HAP-1 (cell line): ENCODE measurements around the gene ODAPH.

Source experiments
- DNase-seq, 2 experiments: peaks; one replicate each; pipeline ENCODE4 v3.0.0-alpha.2; 2016 to 2020; ENCODE audit warnings: low spot score in 2 of 2
- H3K27me3 ChIP-seq: fragments of 250-450 bp; sonication (Bioruptor Pico); 2 replicates; pipeline ENCODE4 v1.5.1; 2020; ENCODE audit warnings: low read depth, mild to moderate bottlenecking, moderate library complexity
- H3K36me3 ChIP-seq: fragments of 250-450 bp; sonication (Bioruptor Pico); replicated peaks from 2 replicates; pipeline ENCODE4 v1.5.1; 2020; ENCODE audit warnings: mild to moderate bottlenecking
- H3K4me1 ChIP-seq: fragments of 250-450 bp; sonication (Bioruptor Pico); 2 replicates; pipeline ENCODE4 v1.5.1; 2020; ENCODE audit warnings: mild to moderate bottlenecking
- H3K4me3 ChIP-seq: fragments of 250-450 bp; sonication (Bioruptor Pico); 2 replicates; pipeline ENCODE4 v1.5.1; 2020; ENCODE audit warnings: mild to moderate bottlenecking, moderate library complexity
- H3K9me3 ChIP-seq: fragments of 250-450 bp; sonication (Bioruptor Pico); 2 replicates; pipeline ENCODE4 v1.5.1; 2020; ENCODE audit warnings: mild to moderate bottlenecking, moderate library complexity
- in situ Hi-C: fragments of 300-500 bp; cut with MboI; formaldehyde crosslinking; loops from 3 replicates; pipeline ENCODE4 v1.14.3; 2020; ENCODE audit warnings: low sequenced_read_pairs, inconsistent platforms, mixed read lengths

Gene ODAPH

DNA sequence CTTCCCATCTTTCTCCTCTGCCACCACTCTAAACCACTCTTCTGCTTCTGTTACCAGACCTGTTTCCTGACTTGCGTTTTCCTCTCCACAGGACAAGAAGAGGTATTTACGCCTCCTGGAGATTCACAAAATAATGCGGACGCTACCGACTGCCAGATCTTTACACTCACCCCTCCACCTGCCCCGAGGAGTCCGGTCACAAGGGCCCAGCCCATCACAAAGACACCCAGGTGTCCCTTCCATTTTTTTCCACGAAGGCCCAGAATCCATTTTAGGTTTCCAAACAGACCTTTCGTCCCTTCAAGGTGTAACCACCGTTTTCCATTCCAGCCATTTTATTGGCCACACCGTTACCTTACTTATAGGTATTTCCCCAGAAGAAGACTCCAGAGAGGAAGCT is 8.2 kb downstream of the ODAPH start:
- no peaks in the 10 kb centered on the region for H3K27me3 ChIP-seq
- in situ Hi-C loops: no loop called here

DNA sequence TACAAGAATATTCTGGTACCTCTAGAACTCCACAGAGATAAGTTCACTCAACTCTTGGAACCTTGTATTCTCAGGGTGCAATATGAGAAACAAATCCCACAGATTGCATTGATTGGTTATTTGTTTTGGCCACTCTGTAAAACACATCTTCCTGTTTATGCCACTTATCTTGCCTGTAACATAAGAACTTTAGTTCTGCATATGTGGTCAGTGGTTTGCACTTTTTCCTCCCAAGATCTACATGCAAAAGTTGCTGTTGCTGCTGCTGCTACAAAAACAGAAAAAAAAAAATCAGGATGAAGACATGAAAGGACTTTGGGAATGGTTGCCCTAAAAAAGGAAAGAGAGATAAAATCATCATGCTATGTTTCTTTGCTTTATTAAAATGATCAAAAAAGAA is 9.6 kb downstream of the ODAPH start:
- in situ Hi-C loops: no loop called here
- no peaks in the 10 kb centered on the region for H3K36me3 ChIP-seq
- no peak overlapping the region for H3K4me3 ChIP-seq
- no peak for DNase-seq
- no peaks in the 10 kb centered on the region for H3K9me3 ChIP-seq
- no peaks in the 10 kb centered on the region for H3K27me3 ChIP-seq
- peaks cover 4% of the 10 kb centered on the region for H3K4me1 ChIP-seq

More for the DNA sequence above, 8.2 kb downstream of the ODAPH start:
- H3K4me3 ChIP-seq: no peak overlapping the region
- H3K9me3 ChIP-seq: no peaks in the 10 kb centered on the region
- no peak for DNase-seq
- no peaks in the 10 kb centered on the region for H3K36me3 ChIP-seq
- H3K4me1 ChIP-seq: peaks cover 4% of the 10 kb centered on the region

DNA sequence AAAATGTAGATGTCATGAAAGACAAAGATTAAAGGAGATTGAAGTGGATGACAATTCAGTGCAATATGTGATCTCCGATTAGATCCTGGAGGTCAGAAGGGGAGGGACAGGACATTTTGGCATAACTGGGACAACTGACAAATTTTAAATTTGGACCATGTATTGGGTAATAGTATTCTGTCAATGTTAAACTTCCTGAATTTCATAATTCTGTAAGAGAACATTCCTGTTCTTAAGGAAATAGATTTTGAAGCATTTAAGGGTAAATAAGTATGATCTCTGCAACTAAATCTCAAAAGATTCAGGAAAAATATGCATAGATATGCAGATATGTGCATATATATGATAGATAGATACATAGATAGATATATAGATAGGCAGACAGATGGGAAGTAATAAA is 11.0 kb downstream of the ODAPH start:
- Histone ChIP-seq H3K36me3 (no peaks in the 10 kb centered on the region), H3K4me3 (no peak overlapping the region), H3K9me3 (no peaks in the 10 kb centered on the region), H3K27me3 (no peaks in the 10 kb centered on the region), H3K4me1 (peaks cover 2% of the 10 kb centered on the region)
- DNase-seq: no peak
- in situ Hi-C loops: no loop called here

DNA sequence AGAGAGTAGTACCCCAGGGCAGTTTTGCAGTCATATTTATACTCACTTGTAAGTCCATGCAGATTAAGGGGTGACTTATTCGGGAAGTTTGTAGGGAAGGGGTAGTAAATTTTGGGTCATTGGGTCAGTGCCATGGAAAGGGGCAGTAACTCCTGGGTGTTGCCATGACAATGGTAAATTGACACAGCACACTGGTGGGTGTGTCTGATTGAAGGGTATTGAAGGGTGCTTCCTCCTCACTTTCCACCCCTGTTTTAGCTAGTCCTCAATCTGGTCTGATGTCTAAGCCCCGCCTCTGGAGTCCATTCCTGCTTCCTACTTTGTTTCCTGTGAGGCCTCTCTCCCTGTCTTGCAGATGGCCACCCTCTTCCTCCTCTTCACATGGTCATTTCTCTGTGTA is 11.9 kb downstream of the ODAPH start:
- DNase-seq: no peak
- H3K4me3 ChIP-seq: no peak overlapping the region
- no peaks in the 10 kb centered on the region for H3K9me3 ChIP-seq
- no peaks in the 10 kb centered on the region for H3K27me3 ChIP-seq
- in situ Hi-C loops: no loop called here
- H3K4me1 ChIP-seq: no peaks in the 10 kb centered on the region
- no peaks in the 10 kb centered on the region for H3K36me3 ChIP-seq

DNA sequence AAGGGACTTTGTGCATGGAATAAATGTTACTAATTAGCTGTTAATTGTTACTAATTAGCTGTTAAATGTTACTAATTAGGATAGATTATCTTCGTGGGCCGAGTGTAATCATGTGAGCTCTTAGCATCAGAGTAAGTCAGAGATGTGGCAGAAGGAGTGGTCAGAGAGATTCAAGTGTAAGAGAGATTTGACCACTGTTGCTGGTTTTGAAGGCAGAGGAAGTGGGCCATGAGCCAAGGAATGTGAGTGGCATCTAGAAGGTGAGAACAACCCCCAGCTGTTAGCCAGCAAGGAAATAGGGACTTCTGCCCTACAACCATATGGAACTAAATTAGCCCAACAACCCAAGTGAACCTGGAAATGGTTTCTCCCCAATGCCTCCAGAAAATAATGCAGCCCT is 28.2 kb downstream of the ODAPH start:
- Histone ChIP-seq H3K27me3 (no peaks in the 10 kb centered on the region), H3K36me3 (no peaks in the 10 kb centered on the region), H3K4me1 (no peaks in the 10 kb centered on the region), H3K9me3 (no peaks in the 10 kb centered on the region; the same call in 1 of the 2 replicates), H3K4me3 (no peak overlapping the region)
- no peak for DNase-seq
- in situ Hi-C loops: no loop called here

DNA sequence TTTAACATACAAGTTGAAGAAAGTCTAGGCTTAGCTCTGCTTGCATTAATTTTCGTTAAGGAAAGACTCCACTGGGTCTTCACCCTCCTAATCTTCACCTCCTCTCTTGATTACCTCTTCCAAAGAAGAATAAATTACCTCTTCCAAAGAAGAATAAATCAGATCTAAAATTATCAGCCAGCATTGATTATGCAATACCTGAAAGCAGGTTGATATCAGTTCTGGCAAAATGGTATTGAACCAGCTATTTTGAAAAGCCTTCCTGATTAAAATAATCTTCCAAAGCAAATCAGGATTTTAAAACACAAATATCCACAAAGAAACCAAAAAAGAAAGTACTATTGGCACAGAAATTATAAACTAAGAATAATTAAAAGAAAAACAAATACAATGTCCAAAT is 37.5 kb downstream of the ODAPH start:
- DNase-seq: no peak
- Histone ChIP-seq H3K9me3 (no peaks in the 10 kb centered on the region), H3K36me3 (no peaks in the 10 kb centered on the region), H3K4me1 (no peaks in the 10 kb centered on the region), H3K27me3 (no peaks in the 10 kb centered on the region), H3K4me3 (no peak overlapping the region)
- in situ Hi-C loops: no loop called here

DNA sequence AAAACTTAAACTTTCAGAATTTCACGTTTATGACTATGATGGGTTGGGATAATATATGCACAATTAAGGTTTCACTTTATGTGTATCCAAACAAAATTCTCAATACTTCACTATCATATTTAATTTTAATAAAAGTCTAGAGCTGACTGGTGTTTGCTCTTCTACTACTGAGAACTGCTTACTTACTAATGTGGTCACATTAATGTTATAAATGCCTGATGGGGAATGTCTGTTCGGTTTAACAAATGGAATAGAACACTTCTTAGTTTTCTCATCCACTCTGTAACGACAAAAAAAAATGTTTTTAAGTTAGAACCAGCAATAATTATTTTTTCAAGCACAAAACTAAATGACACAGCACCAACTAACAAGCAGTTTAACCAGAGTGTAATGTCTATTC is 40.2 kb downstream of the ODAPH start:
- in situ Hi-C loops: no loop called here
- no peaks in the 10 kb centered on the region for H3K4me1 ChIP-seq
- H3K27me3 ChIP-seq: no peaks in the 10 kb centered on the region

DNA sequence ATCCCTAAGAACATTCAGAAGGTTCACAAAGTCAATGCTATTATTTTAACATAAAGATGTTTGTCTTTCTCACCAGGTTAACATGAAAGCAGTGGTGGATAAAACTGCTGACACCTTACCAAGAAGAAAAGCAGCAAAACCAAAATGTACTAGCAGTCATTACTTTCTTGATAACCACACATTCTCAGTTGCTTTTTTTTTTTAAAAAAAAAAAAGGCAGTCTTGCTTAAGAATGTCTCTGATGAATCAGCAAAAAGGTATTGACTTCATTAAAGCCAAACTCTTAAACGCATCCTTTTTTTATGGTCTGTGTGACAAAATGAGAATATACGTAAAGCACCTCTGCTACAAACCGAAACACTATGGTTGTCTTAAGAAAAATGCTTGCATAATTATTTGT is 42.5 kb downstream of the ODAPH start:
- Histone ChIP-seq H3K4me1 (no peaks in the 10 kb centered on the region), H3K36me3 (no peaks in the 10 kb centered on the region), H3K27me3 (no peaks in the 10 kb centered on the region), H3K4me3 (no peak overlapping the region), H3K9me3 (no peaks in the 10 kb centered on the region)
- DNase-seq: no peak
- in situ Hi-C loops: no loop called here

More for the DNA sequence above, 40.2 kb downstream of the ODAPH start:
- H3K4me3 ChIP-seq: no peak overlapping the region
- H3K36me3 ChIP-seq: no peaks in the 10 kb centered on the region
- no peak for DNase-seq
- no peaks in the 10 kb centered on the region for H3K9me3 ChIP-seq

DNA sequence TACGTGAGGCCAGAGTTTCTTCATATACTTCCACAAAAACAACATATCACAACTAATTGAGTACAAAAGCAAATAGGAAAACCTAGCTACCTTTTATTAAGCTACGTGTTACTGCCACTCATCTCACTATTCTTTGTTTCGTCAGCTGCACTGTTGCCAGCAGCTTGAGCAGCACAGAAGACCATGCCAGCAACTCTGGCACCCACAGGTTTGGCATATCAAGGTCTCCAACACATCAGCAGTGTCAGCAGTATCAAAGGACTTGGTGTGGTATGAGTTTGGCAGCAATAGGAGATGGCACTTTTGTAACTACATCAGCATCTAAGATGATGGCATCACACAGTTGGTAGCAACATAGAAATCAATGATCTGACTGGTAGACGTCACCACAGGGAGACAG is 43.8 kb downstream of the ODAPH start:
- DNase-seq: no peak
- Histone ChIP-seq H3K27me3 (no peaks in the 10 kb centered on the region), H3K9me3 (no peaks in the 10 kb centered on the region), H3K4me1 (no peaks in the 10 kb centered on the region), H3K4me3 (no peak overlapping the region), H3K36me3 (no peaks in the 10 kb centered on the region)
- in situ Hi-C loops: no loop called here

DNA sequence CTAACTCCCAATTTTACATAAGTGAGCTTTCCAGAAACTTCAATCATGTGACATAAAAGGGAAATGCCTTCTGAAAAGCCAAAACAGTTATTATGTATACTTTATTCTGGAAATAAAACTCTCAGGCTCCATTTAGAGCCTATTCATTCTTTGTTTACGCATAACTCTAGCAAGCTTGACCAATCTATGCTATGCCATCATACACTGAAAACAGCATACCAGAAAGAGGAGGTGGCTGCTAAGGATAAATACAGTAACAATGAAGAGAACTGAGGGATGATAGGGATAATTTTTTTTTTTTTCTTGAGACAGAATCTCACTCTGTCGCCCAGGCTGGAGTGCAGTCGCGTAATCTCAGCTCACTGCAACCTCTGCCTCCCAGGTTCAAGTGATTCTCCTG is 50.1 kb downstream of the ODAPH start:
- no peaks in the 10 kb centered on the region for H3K27me3 ChIP-seq
- H3K4me3 ChIP-seq: no peak overlapping the region
- in situ Hi-C loops: no loop called here
- no peak for DNase-seq
- no peaks in the 10 kb centered on the region for H3K36me3 ChIP-seq
- H3K4me1 ChIP-seq: no peaks in the 10 kb centered on the region
- H3K9me3 ChIP-seq: no peaks in the 10 kb centered on the region

DNA sequence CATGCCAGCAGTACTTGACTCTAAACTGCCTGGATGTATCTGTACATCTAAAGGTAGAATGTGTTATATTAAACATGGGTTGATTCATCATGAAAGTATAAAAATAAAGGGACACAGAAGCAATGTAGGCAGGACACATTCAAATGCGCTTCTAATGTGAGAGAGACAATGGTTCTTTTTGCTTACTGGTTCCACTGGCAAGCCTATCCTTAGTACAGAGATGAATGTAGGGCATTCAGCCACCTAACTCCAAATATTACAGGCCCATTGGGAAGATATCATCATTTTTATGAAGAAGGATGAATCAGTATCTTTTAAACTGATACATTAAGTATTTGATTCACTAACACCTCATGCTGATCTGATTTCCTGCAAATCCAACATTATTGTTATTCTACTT is 56.4 kb downstream of the ODAPH start:
- H3K36me3 ChIP-seq: no peaks in the 10 kb centered on the region
- DNase-seq: no peak
- in situ Hi-C loops: no loop called here

More for the DNA sequence above, 56.4 kb downstream of the ODAPH start:
- Histone ChIP-seq H3K27me3 (no peaks in the 10 kb centered on the region), H3K9me3 (0 out of 2 replicates have a peak, but pooled peaks cover 2% of the 10 kb centered on the region), H3K4me3 (no peak overlapping the region), H3K4me1 (no peaks in the 10 kb centered on the region)
